GM23338 (cell line): ENCODE measurements around the gene CXCR1.

Experiments used
- CTCF ChIP-seq, 2 experiments: fragments of 200-600 bp in 1 of 2; sonication (generic) in 1 of 2; conservative IDR thresholded peaks; 2 replicates each; pipeline versions ENCODE4 v1.5.1 to v1.6.1; 2016 to 2017; ENCODE audit warnings: antibody characterized with exemption in 2 of 2, low read depth in 2 of 2, mild to moderate bottlenecking in 2 of 2, moderate library complexity in 1 of 2
- EZH2 ChIP-seq: fragments of 200-600 bp; sonication (generic); IDR thresholded peaks from one replicate; pipeline ENCODE4 v1.8.0; 2017; ENCODE audit warnings: antibody characterized with exemption, mild to moderate bottlenecking, low read depth; ENCODE audit not compliant: unreplicated experiment
- POLR2AphosphoS5 ChIP-seq: IDR thresholded peaks from 2 replicates; pipeline ENCODE4 v1.6.1; 2016; ENCODE audit warnings: antibody characterized with exemption, low read depth
- REST ChIP-seq: IDR thresholded peaks from one replicate; pipeline ENCODE4 v1.6.1; 2018; ENCODE audit warnings: antibody characterized with exemption; ENCODE audit not compliant: unreplicated experiment

- TF ChIP-seq CTCF (conservative IDR thresholded peaks at IDR 0.05; ENCODE audit: low read depth in 2 of 2) (no peak), REST (no peak), EZH2 (no peak), POLR2AphosphoS5 (no peak)
Measured at GRCh38 chr2:218138047-218138446, 28.7 kb downstream of the CXCR1 start.
